22Rv1 (cell line): ENCODE measurements around the gene IGF1R.

ENCODE experiments used
- CTCF ChIP-seq: fragments of 450-650 bp; IDR thresholded peaks from 2 replicates; pipeline ENCODE4 v1.5.1; 2017; ENCODE audit warnings: mild to moderate bottlenecking
- ZFX ChIP-seq: fragments of 450-650 bp; IDR thresholded peaks from 2 replicates; pipeline ENCODE4 v1.6.1; 2017; ENCODE audit warnings: antibody characterized with exemption, borderline replicate concordance

GRCh38 chr15:98999233-98999632 lies 350.9 kb downstream of the IGF1R start:
- TF ChIP-seq CTCF = no peak
- no peak for TF ChIP-seq ZFX
